A549 (cell line): Measurements from ENCODE around the gene TRPC6.

Source experiments
- CHD2 ChIP-seq: fragments of 150-350 bp; IDR thresholded peaks from 2 replicates; pipeline ENCODE4 v1.6.1; 2014; ENCODE audit warnings: low read length; ENCODE audit not compliant: partially characterized antibody
- EP300 ChIP-seq, 2 experiments: fragments of >200 bp; sonication (Bioruptor Twin); formaldehyde crosslinking; IDR thresholded peaks; 2 replicates in 1 of 2; 3 replicates in 1 of 2; pipeline ENCODE4 v1.6.1; 2016 to 2017
- POLR2A ChIP-seq: IDR thresholded peaks from 2 replicates; pipeline ENCODE4 v1.6.1; 2012; ENCODE audit warnings: mild to moderate bottlenecking, low read length
- RAD21 ChIP-seq, 2 experiments: fragments of >200 bp in 1 of 2; sonication (Bioruptor Twin) in 1 of 2; formaldehyde crosslinking in 1 of 2; IDR thresholded peaks in 1 of 2; conservative IDR thresholded peaks in 1 of 2; 2 replicates in 1 of 2; 3 replicates in 1 of 2; pipeline ENCODE4 v1.6.1; 2012 to 2018; ENCODE audit warnings: inconsistent platforms in 1 of 2
- ZSCAN20 ChIP-seq: fragments of 250-450 bp; sonication (Bioruptor Pico); IDR thresholded peaks from 2 replicates; pipeline ENCODE4 v1.8.0; 2022; ENCODE audit warnings: mild to moderate bottlenecking, moderate library complexity
- TF ChIP-seq, protein P1 (sequence below): IDR thresholded peaks from 2 replicates; pipeline ENCODE4 v1.6.1; 2012
- TF ChIP-seq, protein P2 (sequence below): fragments of >200 bp; sonication (Bioruptor Twin); formaldehyde crosslinking; IDR thresholded peaks from 3 replicates; pipeline ENCODE4 v1.5.1; 2016
- TF ChIP-seq, protein P3 (sequence below): fragments of 250-450 bp; sonication (Bioruptor Pico); IDR thresholded peaks from 2 replicates; pipeline ENCODE4 v1.5.0; 2020; ENCODE audit warnings: low read depth, mild to moderate bottlenecking, moderate library complexity
- TF ChIP-seq, protein P4 (sequence below): fragments of 450-650 bp; IDR thresholded peaks from 2 replicates; pipeline ENCODE4 v1.6.1; 2014; ENCODE audit warnings: antibody characterized with exemption

DNA sequence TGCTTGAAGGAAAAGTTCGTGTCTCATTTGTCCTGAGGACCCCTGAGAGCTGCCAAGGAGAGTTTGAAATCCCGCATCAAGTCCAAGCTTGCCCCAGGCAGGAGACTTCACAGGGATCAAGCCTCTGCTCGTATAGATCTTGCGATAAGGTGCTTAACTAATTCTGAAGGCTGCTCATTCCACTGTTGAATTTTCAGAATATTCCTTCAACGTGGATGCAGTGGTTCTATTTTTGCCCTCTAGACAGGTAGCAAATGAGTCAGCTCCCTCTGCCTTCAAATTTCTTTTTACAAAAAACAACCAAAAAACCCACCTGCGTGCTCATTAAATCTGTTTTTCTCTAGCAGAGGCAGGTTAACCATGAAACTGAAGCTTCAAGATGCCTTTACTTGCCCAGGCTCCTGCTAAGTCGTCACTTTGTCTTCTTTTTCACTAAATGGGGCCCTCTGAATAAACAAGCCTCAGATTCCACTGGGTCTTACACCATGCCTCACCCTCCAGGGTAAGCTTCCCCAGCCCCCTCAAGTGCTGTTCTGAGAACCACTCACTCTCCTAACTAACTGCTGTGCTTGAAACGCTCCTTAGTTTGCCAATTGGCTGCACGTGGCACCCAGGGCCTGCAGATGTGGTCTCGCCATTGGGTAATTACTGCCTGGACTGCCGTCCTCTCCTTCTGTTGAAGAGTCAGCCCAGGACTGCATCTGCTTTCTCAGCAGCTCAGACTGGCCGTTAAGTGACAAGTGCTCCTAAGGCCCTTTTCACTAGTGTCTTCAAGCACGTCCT is 105.0 kb downstream of the TRPC6 start:
- TF ChIP-seq, protein P1, sequence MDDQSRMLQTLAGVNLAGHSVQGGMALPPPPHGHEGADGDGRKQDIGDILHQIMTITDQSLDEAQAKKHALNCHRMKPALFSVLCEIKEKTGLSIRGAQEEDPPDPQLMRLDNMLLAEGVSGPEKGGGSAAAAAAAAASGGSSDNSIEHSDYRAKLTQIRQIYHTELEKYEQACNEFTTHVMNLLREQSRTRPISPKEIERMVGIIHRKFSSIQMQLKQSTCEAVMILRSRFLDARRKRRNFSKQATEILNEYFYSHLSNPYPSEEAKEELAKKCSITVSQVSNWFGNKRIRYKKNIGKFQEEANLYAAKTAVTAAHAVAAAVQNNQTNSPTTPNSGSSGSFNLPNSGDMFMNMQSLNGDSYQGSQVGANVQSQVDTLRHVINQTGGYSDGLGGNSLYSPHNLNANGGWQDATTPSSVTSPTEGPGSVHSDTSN, result no peak
- TF ChIP-seq, protein P2, sequence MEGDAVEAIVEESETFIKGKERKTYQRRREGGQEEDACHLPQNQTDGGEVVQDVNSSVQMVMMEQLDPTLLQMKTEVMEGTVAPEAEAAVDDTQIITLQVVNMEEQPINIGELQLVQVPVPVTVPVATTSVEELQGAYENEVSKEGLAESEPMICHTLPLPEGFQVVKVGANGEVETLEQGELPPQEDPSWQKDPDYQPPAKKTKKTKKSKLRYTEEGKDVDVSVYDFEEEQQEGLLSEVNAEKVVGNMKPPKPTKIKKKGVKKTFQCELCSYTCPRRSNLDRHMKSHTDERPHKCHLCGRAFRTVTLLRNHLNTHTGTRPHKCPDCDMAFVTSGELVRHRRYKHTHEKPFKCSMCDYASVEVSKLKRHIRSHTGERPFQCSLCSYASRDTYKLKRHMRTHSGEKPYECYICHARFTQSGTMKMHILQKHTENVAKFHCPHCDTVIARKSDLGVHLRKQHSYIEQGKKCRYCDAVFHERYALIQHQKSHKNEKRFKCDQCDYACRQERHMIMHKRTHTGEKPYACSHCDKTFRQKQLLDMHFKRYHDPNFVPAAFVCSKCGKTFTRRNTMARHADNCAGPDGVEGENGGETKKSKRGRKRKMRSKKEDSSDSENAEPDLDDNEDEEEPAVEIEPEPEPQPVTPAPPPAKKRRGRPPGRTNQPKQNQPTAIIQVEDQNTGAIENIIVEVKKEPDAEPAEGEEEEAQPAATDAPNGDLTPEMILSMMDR, result no peak
- no peak for TF ChIP-seq RAD21 (conservative IDR thresholded peaks at IDR 0.05 in 1 of 2, IDR thresholded peaks at IDR 0.05 in 1 of 2)
- no peak for TF ChIP-seq ZSCAN20 (CRISPR knock-in tag)
- TF ChIP-seq, protein P3, sequence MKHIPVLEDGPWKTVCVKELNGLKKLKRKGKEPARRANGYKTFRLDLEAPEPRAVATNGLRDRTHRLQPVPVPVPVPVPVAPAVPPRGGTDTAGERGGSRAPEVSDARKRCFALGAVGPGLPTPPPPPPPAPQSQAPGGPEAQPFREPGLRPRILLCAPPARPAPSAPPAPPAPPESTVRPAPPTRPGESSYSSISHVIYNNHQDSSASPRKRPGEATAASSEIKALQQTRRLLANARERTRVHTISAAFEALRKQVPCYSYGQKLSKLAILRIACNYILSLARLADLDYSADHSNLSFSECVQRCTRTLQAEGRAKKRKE (CRISPR knock-in tag), result no peak
- TF ChIP-seq CHD2, result no peak
- no peak for TF ChIP-seq POLR2A
- TF ChIP-seq, protein P4, sequence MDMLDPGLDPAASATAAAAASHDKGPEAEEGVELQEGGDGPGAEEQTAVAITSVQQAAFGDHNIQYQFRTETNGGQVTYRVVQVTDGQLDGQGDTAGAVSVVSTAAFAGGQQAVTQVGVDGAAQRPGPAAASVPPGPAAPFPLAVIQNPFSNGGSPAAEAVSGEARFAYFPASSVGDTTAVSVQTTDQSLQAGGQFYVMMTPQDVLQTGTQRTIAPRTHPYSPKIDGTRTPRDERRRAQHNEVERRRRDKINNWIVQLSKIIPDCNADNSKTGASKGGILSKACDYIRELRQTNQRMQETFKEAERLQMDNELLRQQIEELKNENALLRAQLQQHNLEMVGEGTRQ, result no peak
- no peak for TF ChIP-seq EP300 (IDR thresholded peaks at IDR 0.05)
